A549 treated with DMSO at 1 μM for 4 hours (cell line): ENCODE data around the gene MPPE1. TPM values are rescaled to one million over a fixed set of nuclear protein-coding genes. Genes with fewer than 3 reads are reported as not detected.

Source experiments
- total RNA-seq: library from RNA; stranded (reverse); fragments of 200-300 nt; extraction: Qiagen RNA extraction; gene quantifications from 5 replicates; pipeline ENCODE4 v1.2.3, GENCODE V29; 2022; ENCODE audit warnings: low read depth

Gene MPPE1, protein sequence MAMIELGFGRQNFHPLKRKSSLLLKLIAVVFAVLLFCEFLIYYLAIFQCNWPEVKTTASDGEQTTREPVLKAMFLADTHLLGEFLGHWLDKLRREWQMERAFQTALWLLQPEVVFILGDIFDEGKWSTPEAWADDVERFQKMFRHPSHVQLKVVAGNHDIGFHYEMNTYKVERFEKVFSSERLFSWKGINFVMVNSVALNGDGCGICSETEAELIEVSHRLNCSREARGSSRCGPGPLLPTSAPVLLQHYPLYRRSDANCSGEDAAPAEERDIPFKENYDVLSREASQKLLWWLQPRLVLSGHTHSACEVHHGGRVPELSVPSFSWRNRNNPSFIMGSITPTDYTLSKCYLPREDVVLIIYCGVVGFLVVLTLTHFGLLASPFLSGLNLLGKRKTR
- total RNA-seq = 18.3 to 23.1 TPM (median 20.8 TPM) in 5 replicates

DNA sequence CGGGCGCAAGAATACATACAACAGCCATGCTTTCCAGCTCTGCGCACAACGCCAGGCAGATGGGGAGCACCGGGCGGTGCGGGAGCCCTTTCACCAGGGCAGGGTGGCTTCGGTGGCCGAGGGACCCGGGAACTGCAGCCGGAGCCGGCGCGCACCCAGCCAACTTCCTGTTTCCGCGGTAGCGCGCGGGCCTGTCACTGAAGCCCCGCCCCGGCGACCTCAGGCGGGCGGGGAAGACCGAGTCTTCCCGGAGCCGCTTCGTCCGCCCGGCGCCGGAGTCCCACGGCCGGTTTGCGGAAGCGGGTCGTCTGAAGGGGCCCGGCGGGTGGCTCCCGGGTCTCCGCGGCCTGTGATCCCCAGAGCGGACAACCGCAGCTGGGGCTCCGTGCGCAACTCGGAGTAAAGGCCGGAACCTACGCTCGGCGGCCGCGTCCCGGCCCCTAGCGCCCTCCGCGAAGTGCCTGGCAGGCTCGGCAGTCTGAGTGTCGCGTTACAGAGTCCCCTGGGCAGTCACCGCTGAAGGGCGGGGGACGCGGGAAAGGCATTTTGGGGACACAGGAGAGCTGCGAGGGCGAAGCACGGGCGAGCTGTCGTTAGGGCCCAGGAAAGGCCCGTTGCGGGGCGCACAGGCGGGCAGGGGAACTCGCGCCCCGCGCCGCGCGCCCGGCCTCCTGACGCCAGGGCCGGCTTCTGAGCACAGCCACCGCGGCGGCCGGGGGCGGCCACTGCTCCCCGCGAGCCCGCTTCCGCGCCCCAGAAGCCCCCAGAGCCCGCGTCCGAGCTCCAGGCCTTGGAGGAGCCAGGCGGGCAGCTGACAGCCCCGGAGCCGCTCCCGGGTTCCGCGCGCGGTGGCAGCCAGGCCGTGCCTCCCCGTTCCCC lies at the start of gene MPPE1:
Gene MPPE1 (minus strand): TSS at position 136 of the 879 bp plus-strand sequence. CDS start 11,053 bp downstream, outside the sequence.

DNA sequence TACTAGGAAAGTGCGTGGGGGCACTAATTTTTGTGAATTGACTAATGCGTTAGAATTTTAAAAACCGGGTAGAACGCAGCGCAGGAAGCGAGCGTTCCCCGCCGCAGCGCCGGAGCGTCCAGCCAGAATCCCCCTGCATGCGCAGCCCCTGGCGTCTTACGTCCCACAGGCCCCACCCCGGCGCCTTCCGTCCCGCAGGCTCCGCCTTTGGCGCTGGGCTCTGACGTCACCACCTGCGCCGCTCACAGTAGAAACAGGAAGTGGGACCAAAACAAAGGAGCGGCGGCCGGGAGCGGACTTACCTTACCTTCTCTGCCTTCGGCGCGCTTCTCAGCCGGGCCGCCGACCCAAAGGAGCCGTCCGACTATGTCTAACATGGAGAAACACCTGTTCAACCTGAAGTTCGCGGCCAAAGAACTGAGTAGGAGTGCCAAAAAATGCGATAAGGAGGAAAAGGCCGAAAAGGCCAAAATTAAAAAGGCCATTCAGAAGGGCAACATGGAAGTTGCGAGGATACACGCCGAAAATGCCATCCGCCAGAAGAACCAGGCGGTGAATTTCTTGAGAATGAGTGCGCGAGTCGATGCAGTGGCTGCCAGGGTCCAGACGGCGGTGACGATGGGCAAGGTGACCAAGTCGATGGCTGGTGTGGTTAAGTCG lies 56.8 kb downstream of the MPPE1 start, which contains the start of gene CHMP1B:
Gene CHMP1B (plus strand): TSS at position 268 of the 660 bp plus-strand sequence. CDS start 99 bp downstream, at position 367.

Other genes starting within 250 kb of the MPPE1 start
- gene GNAL, start 219.1 kb downstream of the MPPE1 start, total RNA-seq = 6.7 to 7.8 TPM (median 6.8 TPM) in 5 replicates
- gene CHMP1B, start 56.9 kb downstream of the MPPE1 start, total RNA-seq = 42.4 to 63.5 TPM (median 49.0 TPM) in 5 replicates
- 58.7 to 63.3 TPM (median 59.3 TPM) in 5 replicates for gene IMPA2, start 73.2 kb upstream of the MPPE1 start, total RNA-seq
- gene ANKRD62, start 185.5 kb upstream of the MPPE1 start, total RNA-seq = not detected in 5 replicates